NCI-H1694 (cell line): ENCODE results near the gene SORCS2.
A peak's percentile ranks its signal among the peaks of the same experiment; 100 is the strongest.

Experiments used
- DNase-seq: peaks from one replicate; lab custom pipeline; 2025; lab: John Stamatoyannopoulos, UW

SORCS2 gene

DNA sequence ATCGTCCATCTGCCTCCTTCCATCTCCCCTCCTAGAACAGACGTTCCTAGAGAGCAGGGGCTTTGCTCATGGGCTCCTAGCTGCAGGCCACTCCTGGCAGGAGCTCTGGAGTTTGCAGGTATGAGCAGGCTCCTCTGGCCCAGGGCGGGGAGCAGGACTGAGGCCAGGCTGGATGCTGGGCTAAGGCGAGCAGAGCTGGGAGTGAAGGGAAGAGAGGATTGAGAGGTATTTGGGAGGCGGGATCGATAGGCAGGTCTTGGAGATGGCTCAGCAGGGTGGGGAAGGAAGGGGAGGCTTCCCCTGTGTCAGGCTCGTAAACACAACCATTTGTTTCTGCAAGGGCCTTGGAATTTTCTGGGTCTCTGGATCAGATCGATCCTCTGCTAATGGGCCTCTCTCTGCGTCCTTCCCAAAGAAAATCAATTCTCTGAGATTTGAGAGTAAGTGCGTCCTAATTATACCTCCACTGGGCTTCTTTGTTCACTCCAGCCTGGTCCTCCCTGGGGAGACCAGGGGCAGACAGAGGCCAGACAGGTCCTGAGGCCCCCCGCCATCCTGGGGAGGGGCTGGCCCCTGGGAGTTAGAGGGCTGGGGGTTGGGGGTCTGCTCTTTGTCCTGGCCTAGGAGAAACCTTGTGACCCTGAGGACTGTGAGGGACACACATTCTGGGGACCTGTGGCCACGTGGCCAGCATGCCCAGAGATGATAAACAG is 337.2 kb downstream of the SORCS2 start:
- no peak for DNase-seq

DNA sequence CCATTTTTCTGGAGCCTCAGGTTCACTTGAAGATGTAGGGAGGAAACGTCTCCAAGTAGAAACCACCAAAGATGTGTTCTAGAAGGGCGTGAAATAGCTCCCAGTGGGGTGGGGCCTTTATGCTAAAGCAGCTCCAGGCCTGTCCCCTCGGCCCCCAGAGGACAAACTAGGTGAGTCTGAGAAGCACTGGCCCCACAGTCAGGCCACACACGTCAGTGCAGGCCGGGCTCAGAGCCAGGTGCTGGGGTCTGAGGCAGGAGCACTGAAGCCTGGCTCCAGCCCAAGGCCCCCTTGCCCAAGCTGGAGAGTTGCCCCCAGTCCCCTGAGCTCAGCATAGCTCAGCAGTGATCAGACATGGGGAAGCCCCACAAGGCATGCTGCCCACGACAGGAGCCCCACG is 337.7 kb downstream of the SORCS2 start:
- DNase-seq, result no peak

DNA sequence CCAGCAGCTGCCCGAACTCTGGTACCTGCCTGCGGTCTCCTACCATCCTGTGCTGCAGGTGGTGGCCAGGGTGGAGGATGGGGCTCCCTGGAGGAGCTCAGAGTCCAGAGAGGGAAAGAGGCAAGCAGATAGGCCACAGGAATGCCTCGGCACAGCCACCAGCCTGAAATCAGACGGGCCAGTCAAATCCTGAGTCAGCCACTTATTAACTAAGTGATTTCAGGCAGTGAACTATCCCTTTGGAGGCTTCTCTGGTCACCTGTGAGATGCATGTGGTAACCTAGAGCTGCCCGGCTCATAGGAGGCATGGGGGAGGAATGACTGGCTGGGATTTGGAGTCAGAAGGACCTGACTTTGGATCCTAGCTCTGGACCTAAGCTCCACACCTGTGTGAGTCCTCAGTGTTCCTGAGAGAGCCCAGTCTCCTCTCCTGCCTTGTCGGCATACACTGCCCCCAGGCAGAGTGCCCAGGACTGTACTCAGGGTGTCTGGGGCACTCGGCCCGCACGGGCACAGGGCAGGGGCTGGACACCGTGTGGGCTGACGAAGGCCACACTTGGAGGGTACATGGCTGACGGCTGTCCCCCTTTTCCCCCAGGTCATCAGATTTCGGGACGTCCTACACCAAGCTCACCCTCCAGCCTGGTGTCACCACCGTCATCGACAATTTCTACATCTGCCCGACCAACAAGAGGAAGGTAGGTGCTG is 338.7 kb downstream of the SORCS2 start:
- DNase-seq, result no peak

DNA sequence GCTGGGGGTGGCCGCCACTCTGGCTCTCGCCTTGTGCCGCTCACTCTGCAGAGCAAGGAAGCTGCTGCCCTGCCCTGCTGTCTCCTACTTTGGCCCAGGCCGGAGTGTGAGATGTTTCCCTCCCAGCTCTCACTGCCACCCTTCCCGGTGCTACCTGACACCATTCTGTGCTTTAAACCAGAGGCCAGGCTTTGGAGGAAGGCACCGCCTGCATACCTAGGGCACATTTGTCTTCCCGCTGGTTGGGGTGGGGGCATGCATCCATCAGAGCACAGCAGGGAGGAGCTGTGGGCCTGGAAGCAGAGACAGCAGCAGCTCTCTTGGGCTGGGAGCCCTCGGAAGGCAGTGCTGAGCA is 339.3 kb downstream of the SORCS2 start:
- no peak for DNase-seq

DNA sequence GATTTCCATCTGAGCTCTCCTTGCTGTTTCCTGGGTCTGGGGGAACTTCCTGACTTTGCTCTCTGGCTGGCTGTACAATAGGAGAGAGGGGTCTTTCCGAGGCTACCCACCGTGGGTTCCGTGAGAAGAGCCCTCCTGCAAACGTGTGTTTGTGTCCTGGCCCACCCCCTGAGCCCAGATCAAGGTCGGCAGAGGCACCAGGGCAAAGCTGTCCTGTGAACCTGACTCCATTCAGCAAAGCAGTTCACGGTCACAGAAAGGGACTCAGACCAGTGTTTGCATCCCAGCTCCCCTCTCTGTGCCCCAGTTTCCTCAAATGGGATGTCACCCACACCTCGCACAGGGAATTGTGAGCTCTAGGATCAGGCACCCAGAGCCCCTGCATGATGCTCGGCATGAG is 339.7 kb downstream of the SORCS2 start:
- DNase-seq, result no peak

DNA sequence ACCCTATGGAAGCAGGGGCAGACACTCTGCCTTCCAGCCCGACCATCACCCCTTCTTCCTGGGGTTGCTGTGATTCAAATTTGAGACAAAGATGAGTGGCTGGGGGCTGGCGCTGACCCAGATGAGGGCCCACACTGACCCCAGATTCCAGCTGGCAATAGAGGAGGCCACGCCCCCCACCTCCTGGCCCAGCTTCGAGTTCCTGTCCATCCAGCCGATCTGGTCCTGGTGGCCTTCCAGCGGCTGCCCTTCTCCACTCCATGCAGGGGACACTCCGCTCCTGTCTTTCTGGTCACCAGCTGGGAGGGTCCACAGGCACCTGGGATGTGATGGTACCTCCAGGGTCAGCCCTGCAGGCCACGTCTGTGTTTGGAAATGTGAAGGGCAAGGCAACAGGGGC is 340.9 kb downstream of the SORCS2 start:
- DNase-seq, result no peak

DNA sequence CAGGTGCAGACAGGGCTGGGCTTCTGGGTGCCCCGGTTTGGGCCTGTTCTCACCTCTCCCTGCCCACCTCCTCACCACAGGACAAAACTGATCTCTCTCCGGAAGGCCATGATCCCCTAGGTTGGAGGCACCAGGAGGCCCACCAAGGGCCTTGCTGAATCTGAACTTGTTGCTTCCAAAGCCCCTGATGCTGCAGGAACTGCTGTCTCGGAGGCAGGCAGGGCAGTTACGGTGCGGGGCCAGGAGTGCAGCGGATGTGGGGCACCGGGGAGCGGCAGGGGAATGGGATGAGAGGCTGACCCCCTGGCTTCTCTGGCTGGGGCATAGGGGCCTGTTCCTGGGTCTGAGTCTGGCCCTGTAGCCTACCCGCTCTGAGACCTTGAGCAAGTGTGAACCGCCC is 342.8 kb downstream of the SORCS2 start:
- no peak for DNase-seq

DNA sequence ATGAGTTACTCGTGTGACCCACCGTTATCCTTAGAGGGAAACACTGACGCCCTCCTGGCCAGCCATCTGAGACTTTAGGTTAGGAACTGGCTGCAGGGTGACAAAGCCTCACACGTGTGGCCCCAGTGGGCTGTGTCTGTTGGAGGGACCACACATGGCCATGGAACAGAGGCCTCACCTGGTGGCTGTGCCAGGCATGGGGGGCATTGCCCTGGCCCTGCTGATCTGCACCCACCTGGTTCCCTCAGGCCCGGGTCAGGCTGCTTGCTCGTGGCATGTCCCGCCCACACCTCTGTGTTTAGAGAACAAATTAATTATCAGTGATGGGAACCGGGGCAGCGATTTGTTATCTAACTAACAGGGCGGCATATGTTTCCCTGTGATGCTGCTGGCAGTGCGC is 343.3 kb downstream of the SORCS2 start:
- DNase-seq, result no peak

DNA sequence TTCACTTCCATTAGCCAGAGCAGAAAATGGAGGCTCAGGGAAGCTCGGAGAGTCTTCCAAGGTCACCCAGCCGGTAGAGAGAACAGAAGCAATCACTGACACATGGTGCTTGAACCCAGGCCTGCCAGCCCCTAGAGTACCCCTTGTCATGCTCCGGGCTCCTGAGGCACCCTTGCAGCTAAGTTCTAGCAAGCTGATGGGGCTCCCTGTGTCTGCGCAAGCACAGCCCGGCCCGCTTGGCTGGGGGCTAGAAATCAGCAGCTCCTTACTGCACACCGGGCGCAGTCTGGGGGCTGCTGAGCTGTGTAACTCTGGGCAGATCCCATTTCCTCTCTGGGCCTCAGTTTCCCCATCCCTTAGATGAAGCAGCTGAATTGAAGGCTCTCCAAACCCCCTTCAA is 344.5 kb downstream of the SORCS2 start:
- DNase-seq, result no peak

DNA sequence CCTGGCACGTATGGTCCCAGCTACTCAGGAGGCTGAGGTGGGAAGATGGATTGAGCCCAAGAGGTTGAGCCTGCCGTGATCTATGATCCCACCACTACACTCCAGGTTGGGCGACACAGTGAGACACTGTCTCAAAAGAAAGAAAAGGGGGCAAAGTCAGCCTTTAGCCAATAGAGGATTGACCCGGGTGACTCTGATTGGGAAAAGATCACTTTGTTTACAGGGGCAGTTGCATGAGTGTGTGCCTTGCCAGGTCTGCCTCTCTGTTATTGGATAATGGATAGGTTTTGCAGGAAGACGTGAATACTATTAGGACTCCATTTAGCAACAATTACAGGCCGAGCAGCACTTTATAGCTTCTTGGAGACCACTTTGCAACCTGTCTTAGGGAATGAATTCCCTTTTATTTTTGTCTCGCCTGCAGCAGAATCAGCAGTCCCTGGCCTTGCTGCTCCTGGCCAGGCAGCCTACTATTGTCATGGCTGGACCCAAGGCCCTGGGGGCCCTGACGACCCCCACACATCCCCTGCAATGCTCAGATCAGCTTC is 345.6 kb downstream of the SORCS2 start:
- no peak for DNase-seq

DNA sequence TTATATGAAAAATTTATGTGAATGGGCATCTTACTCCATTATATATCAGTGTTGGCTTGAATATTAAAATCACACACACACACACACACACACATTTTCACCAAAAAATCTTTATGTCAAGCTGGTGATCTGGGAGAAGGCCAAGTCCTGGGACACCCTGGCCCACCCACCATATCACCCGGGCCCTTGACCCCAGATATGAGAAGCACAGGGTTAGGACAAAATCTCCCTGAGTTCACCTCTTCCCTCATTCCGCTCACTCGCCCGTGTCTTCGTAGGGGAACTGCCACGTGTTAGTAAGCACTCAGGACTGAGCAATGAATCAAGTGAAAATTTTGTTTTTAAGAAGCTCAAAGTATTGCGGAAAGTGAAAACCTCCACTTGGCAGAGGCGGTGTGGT is 346.2 kb downstream of the SORCS2 start:
- DNase-seq, result no peak

DNA sequence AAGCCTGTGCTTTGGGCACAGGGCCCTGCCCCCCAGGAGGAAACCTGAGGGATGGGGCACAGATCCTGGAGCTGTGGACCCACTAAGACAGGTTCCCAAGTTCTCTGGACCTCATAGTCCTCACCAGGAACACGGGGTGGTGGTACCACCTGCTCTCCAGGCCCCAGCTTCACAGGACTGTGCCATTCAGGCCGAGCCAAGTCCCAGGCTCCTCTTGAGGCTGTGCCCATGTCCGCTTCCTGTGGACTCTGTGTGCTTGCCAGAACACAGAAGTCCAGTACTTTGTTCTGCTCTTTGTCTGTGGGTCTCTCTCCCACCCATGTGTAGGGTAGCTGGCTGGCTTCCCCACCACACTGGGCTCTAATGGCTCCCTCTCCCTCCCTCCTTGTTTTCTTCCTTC is 346.8 kb downstream of the SORCS2 start:
- DNase-seq, result no peak

DNA sequence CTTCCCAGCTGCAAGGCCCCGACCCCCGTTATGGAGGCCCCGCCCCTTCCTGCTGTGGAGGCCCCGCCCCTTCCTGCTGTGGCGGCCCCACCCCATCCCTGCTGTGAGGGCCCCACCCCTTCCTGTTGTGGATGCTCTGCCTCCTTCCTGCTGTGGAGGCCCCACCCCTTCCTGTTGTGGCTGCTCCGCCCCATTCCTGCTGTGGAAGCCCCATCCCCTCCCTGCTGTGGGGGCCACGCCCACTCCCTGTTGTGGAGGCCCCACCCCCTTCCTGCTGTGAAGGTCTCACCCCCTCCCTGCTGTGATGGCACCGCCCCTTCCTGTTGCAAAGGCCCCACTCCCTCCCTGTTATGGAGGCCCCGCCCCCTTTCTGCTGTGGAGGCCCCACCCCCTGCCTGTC is 347.3 kb downstream of the SORCS2 start:
- DNase-seq, result no peak

DNA sequence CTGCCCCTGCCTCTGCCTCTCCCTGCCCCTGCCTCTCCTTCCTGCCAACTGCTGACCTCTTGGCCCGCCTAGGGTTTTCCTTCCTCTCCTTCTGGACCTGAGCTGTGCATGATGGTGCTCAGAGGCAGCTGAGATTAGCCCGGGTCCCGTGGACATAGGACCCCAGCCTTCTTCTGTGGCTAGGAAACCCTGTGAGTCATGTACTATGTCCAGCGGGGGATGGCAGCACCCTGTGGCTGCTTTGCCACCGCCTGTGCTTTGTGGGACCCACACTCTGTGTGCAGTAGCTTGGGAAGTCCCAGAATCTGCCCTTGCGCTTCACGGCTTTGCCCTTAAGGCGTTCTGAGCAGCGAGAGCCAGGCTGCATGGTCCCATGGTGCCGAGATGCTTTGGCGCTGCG is 347.9 kb downstream of the SORCS2 start:
- no peak for DNase-seq

DNA sequence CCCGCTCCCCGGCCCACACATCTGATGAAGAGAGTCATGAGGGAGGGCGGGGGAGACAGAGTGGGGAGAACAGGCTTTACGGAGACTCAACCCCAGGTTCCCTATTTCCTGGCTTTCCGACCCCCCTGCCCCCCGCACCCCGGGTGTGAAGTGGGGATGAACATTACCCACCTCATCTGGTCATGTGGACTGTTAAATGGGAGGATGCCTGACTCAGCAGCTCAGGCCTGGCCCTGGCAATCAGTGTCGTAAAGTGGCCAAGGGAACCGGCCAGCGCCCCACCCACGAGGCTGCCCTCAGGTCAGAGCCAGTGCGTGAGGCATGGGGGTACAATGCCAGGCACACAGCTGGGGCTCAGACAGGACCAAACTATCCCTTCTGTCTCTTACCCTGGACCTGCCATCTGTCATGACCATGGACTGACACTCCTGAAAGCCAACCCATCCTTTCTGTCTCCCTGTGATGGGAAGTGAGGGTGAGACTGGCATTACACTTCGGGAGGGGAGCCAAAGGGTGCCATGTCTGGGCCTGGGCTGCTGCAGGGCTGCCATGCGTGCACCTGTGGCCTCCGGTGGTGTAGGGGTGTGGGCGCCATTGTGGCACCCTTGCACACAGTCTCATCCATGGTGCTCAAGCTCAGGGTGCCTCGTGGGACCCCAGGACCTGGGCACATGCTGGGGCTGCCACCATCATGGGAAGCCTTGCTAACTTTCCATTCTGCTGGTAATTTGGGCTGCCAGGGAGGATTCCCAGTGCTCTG is 348.5 kb downstream of the SORCS2 start:
- DNase-seq, result no peak

DNA sequence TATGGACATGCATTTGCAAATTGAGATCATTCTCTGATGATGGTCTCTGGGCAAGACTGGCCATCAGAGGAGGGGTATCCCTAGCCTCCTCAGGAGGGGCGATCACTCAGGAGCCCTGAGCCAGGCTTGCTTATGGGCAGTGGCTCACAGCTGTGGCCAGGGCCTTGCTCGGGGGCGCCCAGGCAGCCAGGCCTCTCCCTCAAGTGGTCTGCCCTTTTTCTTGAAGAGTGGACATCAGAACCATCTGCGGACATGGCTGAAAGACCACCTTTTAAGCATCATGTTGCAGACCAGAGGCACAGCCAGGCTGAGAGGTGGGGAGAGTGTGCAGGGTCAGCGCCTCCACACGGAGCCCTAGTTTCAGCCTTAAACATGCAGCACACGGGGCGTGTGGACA is 349.1 kb downstream of the SORCS2 start:
- no peak for DNase-seq

DNA sequence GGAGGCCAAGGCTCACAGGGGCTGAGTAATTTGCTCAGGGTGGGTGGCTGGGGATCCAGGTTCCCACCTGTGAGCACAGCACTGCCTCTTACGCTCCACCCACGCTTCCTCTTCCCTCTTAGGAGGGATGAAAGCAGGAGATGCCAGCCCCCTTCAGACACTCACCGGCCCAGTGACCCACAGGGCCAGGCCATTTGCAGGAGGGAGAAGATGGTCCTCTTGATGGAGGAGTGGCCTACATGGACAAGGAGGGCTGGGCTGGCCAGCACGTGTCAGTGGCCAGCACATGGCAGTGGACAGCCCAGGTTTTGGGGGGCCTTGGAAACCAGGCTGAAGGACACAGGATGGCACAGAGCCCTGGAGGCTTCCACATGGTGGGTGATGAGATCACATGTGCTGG is 350.4 kb downstream of the SORCS2 start:
- DNase-seq, result no peak

DNA sequence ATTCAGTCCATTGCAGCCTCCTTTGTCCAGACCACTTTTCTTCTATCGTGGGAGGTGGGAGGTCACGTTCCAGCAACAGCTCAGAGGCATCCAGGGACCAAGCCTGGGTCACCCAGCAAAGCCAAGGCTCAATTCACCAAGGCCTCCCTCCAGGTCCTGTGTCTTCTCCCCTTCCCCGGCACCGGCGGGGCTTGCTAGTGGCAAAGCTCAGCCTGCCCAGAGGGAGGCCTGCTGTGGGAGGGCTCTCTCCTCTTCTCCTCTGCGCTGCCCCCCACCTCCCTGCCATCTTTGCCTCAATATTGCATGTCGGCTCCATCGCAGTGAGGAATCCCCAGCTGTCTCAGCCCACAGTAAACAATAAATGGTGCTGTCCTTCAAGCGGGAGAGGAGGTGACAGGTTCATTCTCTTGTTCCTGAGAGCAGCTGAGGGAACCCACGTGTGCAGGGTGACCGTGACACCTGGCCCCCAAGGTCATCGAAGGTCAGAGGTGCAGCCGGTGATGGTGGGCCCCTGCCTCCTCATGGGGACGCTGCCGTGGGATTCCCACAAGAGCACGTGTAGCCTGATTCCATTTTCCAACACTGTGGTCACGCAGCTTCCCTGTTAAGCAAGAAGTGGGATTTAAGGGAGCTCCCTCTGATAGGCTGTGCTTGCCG is 353.9 kb downstream of the SORCS2 start:
- DNase-seq, result no peak

DNA sequence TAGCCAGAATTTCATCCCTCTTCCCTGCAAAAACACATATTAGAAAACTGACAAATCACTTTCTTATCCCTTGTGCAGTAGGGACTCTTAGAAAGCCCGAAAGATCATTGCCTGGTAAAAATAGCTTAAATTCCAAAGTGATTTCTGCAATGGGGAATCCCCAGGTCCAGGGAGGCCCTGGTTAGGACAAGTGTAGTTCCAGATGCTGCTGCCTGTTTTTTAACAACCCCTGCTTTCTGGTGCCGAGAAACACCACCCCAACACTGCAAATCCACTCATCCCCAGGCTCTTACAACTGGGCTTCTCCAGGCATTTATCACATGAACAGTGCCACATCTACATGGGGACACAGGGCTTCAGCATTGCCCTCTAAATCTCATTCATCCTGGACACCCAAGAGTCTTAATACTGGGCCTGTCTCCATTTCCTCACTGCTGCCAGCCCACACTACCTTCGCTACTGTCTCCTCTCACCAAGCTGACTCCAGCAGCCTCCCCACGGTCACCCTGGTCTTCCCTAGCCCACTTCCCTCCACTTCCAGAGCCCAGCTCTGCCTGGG is 354.6 kb downstream of the SORCS2 start:
- DNase-seq, result no peak

DNA sequence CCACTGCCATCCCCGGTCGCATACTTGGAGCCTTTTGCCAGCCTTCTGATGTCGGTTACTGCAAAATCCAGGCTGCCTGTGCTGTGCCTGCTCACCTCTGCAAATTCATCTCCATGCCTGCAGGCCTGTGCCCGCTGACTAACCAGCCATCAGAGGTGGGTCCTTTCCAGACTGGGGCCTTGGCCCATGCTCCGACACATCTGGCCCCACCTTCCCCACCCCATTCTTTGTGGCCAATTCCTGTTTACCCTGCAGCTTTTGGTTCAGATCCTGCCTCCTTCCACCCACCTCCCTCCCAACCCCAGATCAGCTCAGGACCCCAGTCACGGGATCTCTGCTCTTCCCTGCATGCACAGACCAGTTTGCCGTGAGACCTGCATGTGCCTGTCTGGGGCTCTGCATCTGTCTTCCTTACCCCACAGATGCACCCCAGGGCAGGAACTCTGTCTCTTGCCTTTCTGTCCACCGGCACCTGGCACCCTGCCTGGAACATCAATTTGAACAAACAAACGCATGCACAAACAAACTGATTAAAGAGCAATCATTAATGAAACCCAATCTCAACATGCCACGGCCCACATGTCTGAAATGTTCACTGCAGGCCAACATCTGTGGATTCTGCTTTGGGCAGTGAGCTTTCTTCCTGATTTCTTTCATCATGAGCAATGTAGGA is 355.2 kb downstream of the SORCS2 start:
- DNase-seq, result peak; percentile 74

DNA sequence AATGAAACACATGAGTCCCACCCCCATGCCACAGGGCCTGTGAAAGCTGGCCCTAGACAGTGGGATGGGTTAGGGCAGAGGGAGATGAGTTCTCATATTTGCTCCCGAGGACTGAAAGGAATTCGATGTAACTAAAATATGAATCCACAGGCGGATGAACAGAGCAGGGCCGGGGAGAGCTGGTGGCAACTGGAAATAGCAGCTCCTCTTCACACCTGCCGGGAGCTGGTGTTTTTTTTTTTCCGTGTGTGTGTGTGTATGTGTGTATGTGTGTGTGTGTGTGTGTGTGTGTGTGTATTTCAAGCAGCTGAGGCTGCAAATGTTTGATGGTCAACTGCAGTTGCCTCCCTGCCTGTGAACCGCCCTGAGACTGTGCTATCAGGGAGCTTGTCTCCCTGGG is 357.5 kb downstream of the SORCS2 start:
- DNase-seq, result no peak

DNA sequence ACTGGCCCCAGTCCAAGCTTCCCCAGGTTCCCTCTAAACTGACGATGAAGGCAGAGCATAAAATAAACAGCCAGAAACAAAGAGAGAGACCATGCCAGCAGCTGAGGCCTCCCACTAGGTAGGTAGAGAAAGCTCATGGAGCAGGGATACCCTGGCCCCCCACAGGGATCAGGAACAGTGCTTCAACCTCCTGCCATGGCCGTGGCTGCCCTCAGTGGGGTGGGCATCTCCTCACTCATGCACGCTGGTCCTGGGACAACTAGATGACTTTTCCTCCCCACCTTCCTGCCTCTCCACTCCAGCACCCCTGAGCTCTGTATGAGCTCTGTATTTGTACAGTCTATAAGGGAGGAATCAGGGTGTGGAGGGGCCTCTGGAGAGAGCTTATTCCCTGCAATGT is 360.1 kb downstream of the SORCS2 start:
- no peak for DNase-seq
